ENCODE results near the gene SUMO2. TPM values are rescaled to one million over a fixed set of nuclear protein-coding genes. Genes with fewer than 3 reads are reported as not detected.

SUMO2 gene
- total and polyA plus RNA-seq, 2 of the 13 experiments (the other 11 are each of a cell fraction or from before 2014, with no cell fraction given), result 337 to 553 TPM

DNA sequence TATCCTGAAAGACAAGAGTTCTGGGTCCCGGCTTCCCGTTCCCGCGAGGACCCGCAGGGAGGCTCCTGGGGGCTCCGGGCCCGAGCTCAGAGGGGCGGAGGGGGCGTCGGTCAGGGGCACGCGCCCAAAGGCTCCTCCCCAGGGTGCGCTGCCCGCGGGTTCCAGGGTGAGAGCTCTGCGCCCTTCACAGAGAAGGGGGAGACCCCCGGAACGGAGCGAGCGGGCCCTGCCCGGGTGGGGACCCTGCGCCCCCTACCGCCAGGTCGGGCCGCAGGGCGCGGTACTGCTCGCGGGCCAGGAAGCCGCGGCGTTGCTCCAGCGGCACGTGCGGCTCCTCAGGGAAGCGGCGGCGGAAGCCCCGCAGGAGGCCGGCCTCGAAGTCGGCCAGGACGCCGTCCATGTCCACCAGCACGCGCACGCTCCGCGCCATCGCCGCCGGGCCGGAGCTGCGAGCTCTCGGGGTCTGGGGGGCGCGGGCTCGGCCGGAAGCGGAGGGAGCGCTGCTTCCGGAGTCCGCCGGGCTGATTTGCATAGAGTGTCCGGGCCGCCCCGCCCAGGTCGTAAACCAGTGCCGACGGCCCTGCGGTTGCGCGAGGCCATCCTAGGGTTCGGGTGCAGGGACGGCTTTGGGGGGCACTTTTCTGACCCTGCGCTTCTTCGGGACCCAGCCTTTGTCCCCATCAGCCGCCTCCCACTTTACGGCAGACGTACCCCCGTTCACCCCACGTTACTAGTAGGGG is 51.3 kb downstream of the SUMO2 start, which contains the start of gene NT5C (continued):
- TF ChIP-seq, protein P1, sequence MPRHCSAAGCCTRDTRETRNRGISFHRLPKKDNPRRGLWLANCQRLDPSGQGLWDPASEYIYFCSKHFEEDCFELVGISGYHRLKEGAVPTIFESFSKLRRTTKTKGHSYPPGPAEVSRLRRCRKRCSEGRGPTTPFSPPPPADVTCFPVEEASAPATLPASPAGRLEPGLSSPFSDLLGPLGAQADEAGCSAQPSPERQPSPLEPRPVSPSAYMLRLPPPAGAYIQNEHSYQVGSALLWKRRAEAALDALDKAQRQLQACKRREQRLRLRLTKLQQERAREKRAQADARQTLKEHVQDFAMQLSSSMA (CRISPR knock-in tag; IDR thresholded peaks at IDR 0.05), result peak; percentile 79; the same call in 1 of the 2 replicates
- peak; percentile 76 for TF ChIP-seq DMAP1 (CRISPR knock-in tag; IDR thresholded peaks at IDR 0.05)
- TF ChIP-seq NFE2L2 (IDR thresholded peaks at IDR 0.05; ENCODE audit: low read length), result no peak
- no peak for TF ChIP-seq CENPX (CRISPR knock-in tag; IDR thresholded peaks at IDR 0.05)
- no peak for TF ChIP-seq PLRG1 (conservative IDR thresholded peaks at IDR 0.05)
- no peak for TF ChIP-seq NR2F2 (IDR thresholded peaks at IDR 0.05; ENCODE audit: borderline replicate concordance, low read depth)
- TF ChIP-seq TEAD2 (CRISPR knock-in tag; IDR thresholded peaks at IDR 0.05), result peak; percentile 87; the same call in 1 of the 2 replicates
- TF ChIP-seq ZNF354B (CRISPR knock-in tag; IDR thresholded peaks at IDR 0.05), result peak; percentile 47; the same call in 1 of the 2 replicates
- peak; percentile 88; the same call in 1 of the 2 replicates for TF ChIP-seq ZNF558 (CRISPR knock-in tag; IDR thresholded peaks at IDR 0.05; ENCODE audit: borderline replicate concordance)
- peak; percentile 5; the same call in 1 of the 2 replicates for TF ChIP-seq ZNF335 (CRISPR knock-in tag; IDR thresholded peaks at IDR 0.05)
- TF ChIP-seq, protein P2, sequence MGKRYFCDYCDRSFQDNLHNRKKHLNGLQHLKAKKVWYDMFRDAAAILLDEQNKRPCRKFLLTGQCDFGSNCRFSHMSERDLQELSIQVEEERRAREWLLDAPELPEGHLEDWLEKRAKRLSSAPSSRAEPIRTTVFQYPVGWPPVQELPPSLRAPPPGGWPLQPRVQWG (CRISPR knock-in tag; IDR thresholded peaks at IDR 0.05; ENCODE audit: borderline replicate concordance, low read depth), result no peak
- no peak for TF ChIP-seq ZNF629 (CRISPR knock-in tag; conservative IDR thresholded peaks at IDR 0.05)
- TF ChIP-seq, protein P3, sequence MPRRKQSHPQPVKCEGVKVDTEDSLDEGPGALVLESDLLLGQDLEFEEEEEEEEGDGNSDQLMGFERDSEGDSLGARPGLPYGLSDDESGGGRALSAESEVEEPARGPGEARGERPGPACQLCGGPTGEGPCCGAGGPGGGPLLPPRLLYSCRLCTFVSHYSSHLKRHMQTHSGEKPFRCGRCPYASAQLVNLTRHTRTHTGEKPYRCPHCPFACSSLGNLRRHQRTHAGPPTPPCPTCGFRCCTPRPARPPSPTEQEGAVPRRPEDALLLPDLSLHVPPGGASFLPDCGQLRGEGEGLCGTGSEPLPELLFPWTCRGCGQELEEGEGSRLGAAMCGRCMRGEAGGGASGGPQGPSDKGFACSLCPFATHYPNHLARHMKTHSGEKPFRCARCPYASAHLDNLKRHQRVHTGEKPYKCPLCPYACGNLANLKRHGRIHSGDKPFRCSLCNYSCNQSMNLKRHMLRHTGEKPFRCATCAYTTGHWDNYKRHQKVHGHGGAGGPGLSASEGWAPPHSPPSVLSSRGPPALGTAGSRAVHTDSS (CRISPR knock-in tag; conservative IDR thresholded peaks at IDR 0.05), result no peak
- TF ChIP-seq, protein P4, sequence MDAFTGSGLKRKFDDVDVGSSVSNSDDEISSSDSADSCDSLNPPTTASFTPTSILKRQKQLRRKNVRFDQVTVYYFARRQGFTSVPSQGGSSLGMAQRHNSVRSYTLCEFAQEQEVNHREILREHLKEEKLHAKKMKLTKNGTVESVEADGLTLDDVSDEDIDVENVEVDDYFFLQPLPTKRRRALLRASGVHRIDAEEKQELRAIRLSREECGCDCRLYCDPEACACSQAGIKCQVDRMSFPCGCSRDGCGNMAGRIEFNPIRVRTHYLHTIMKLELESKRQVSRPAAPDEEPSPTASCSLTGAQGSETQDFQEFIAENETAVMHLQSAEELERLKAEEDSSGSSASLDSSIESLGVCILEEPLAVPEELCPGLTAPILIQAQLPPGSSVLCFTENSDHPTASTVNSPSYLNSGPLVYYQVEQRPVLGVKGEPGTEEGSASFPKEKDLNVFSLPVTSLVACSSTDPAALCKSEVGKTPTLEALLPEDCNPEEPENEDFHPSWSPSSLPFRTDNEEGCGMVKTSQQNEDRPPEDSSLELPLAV (CRISPR knock-in tag; conservative IDR thresholded peaks at IDR 0.05; ENCODE audit: low read depth), result no peak
- TF ChIP-seq YEATS4 (CRISPR knock-in tag; IDR thresholded peaks at IDR 0.05; ENCODE audit: borderline replicate concordance), result peak; percentile 98
- TF ChIP-seq, protein P5, sequence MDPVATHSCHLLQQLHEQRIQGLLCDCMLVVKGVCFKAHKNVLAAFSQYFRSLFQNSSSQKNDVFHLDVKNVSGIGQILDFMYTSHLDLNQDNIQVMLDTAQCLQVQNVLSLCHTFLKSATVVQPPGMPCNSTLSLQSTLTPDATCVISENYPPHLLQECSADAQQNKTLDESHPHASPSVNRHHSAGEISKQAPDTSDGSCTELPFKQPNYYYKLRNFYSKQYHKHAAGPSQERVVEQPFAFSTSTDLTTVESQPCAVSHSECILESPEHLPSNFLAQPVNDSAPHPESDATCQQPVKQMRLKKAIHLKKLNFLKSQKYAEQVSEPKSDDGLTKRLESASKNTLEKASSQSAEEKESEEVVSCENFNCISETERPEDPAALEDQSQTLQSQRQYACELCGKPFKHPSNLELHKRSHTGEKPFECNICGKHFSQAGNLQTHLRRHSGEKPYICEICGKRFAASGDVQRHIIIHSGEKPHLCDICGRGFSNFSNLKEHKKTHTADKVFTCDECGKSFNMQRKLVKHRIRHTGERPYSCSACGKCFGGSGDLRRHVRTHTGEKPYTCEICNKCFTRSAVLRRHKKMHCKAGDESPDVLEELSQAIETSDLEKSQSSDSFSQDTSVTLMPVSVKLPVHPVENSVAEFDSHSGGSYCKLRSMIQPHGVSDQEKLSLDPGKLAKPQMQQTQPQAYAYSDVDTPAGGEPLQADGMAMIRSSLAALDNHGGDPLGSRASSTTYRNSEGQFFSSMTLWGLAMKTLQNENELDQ (CRISPR knock-in tag; IDR thresholded peaks at IDR 0.05; ENCODE audit: borderline replicate concordance), result no peak
- no peak for TF ChIP-seq NBN (conservative IDR thresholded peaks at IDR 0.05)
- no peak; the same call in 1 of the 2 replicates for TF ChIP-seq SIX1 (CRISPR knock-in tag; IDR thresholded peaks at IDR 0.05; ENCODE audit: borderline replicate concordance)
- peak; percentile 94 for TF ChIP-seq TMF1 (CRISPR knock-in tag; IDR thresholded peaks at IDR 0.05; ENCODE audit: low read depth)
- TF ChIP-seq MED1 (CRISPR knock-in tag; IDR thresholded peaks at IDR 0.05), result peak; percentile 77
- TF ChIP-seq, protein P6, sequence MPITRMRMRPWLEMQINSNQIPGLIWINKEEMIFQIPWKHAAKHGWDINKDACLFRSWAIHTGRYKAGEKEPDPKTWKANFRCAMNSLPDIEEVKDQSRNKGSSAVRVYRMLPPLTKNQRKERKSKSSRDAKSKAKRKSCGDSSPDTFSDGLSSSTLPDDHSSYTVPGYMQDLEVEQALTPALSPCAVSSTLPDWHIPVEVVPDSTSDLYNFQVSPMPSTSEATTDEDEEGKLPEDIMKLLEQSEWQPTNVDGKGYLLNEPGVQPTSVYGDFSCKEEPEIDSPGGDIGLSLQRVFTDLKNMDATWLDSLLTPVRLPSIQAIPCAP (CRISPR knock-in tag; IDR thresholded peaks at IDR 0.05; ENCODE audit: low read depth), result peak; percentile 38
- TF ChIP-seq, protein P7, sequence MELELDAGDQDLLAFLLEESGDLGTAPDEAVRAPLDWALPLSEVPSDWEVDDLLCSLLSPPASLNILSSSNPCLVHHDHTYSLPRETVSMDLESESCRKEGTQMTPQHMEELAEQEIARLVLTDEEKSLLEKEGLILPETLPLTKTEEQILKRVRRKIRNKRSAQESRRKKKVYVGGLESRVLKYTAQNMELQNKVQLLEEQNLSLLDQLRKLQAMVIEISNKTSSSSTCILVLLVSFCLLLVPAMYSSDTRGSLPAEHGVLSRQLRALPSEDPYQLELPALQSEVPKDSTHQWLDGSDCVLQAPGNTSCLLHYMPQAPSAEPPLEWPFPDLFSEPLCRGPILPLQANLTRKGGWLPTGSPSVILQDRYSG (CRISPR knock-in tag; IDR thresholded peaks at IDR 0.05), result peak; percentile 87; the same call in 1 of the 2 replicates

Data from HepG2 (cell line).